ENCODE measurements around the gene MCC.

Gene MCC

DNA sequence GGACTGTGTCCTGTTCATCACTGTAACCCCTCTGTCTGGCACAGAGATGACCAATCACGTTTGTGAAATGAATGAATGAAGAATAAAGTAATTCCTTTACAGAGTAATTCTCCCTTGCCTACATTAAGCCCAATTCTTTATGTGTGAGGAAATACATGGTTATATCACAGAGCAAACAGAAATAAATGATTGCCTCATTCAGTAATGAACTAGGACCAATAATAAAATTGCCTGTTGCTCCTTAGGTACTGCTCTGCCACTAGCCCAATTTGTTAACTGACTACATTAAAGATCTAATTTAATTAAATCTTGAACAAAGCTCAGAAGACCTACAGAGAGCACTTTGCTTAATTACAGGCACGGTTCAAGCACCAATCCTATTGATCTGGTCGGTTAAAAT is 389.9 kb downstream of the MCC start:
- no peak for TF ChIP-seq ZNF274 (IDR thresholded peaks at IDR 0.05; ENCODE audit: low read depth, low read length)
- H3K4me3 ChIP-seq (ENCODE audit: low read length): no peak overlapping the region

DNA sequence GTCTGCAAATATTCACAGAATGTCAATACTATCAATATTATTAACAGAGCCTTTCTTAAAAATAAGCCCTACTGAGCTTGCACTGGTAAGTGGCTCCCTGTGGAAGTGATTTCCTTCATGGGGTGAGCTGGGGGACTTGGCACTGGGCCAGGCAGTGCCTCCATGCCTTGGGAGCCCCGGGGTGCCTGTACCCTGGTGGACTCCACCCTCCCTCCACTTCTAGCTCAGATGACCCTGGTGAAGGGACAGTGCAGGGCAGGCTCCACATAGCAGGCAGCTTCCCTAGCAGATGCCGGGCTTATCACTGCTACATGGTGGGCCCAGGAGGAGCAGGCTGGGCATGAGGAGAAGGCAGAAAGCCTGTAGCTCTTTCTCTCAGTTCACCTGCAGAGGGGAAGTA is 392.4 kb downstream of the MCC start:
- no peak for TF ChIP-seq ZNF274 (IDR thresholded peaks at IDR 0.05; ENCODE audit: low read depth, low read length)
- no peak overlapping the region for H3K4me3 ChIP-seq (ENCODE audit: low read length)

DNA sequence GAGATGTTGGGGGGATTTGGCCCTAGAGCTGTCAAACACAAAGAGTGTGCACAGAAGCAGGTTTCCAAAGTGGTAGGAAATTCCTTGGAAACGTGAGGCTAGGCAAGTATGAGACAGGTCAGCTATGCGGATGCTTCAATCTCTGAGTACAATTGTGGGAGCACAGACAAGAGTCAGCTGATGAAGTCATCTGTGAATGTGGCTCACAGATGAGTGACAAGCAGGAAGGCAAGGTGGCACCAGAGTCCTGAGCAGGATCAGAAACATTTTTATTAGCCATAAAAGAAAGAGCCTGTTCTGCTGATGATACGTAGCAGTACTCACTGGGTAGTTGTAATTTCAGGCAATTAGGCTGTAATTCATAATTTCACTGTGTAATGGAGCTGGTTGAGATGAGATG is 394.7 kb downstream of the MCC start:
- no peak overlapping the region for H3K4me3 ChIP-seq (ENCODE audit: low read length)
- no peak for TF ChIP-seq ZNF274 (IDR thresholded peaks at IDR 0.05; ENCODE audit: low read depth, low read length)

DNA sequence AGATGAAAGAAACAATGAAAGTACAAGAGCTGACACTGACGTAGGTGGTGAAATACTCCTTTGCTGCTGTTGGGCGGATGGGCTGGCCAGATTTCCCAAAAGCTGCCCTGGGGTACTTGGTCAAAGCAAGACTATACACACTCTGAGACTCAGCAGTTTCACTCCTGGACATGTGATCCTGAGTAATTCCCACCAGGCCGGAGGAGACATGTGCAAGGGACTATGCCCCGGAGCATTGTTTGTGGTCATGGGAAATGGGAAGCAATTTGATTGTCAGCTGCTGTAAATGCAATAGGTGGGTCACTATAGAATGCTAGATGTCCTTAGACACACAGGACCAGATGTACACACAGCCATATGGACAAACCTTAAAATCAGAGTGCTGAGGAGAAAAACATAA is 395.6 kb downstream of the MCC start:
- no peak for TF ChIP-seq ZNF274 (IDR thresholded peaks at IDR 0.05; ENCODE audit: low read depth, low read length)
- no peak overlapping the region for H3K4me3 ChIP-seq (ENCODE audit: low read length)

DNA sequence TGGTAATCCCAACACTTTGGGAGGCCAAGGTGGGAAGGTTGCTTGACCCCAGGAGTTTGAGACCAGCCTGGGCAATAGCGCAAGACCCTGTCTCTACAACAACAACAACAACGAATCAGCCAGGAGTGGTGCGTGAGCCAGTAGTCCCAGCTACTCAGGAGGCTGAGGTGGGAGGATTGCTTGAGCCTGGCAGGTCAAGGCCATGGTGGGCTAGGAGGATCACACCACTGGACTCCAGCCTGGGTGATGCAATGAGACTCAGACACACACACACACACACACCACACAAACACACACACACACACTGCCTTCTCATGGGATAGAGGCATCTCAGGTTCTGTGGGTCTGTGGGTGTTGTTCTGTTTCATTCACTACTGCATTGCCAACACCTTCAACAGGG is 396.6 kb downstream of the MCC start:
- H3K4me3 ChIP-seq (ENCODE audit: low read length): no peak overlapping the region
- TF ChIP-seq ZNF274 (IDR thresholded peaks at IDR 0.05; ENCODE audit: low read depth, low read length): no peak

DNA sequence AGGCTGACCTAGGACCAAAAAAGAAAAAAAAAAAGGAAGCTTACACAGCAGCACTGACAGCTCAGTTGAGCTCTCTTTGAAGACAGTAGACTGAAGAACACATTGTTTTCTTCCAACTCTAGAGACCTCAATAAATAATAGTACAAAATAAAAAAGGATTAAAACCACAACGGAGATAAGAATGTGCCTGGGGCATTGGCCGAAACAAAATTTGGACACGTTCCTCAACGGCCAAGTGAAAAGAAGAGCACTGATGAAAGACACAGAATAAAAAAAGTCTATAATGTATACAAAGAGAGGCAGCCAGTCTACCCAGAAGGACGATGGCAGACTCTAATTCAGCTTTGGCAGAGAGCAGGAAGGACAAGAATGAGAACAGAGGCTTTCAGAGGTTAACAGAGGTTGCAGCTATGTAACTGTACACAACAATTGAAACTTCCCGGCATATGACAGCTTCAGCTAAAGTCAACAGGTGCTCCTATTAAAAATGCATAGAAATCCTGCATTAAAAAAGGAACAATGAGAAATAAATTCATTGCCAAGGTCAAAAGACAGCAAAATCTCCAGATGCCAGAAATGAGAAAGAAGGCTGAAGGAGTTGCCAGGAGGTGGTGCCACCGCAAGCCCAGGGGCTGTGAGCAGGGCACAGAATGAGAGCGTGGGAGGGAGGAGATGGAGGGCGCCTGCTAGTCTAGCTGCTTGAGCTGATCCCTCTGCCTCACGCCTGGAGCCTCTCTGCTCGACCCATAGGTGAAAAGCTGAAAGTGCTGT is 397.7 kb downstream of the MCC start:
- no peak overlapping the region for H3K4me3 ChIP-seq (ENCODE audit: low read length)
- TF ChIP-seq ZNF274 (IDR thresholded peaks at IDR 0.05; ENCODE audit: low read depth, low read length): no peak

DNA sequence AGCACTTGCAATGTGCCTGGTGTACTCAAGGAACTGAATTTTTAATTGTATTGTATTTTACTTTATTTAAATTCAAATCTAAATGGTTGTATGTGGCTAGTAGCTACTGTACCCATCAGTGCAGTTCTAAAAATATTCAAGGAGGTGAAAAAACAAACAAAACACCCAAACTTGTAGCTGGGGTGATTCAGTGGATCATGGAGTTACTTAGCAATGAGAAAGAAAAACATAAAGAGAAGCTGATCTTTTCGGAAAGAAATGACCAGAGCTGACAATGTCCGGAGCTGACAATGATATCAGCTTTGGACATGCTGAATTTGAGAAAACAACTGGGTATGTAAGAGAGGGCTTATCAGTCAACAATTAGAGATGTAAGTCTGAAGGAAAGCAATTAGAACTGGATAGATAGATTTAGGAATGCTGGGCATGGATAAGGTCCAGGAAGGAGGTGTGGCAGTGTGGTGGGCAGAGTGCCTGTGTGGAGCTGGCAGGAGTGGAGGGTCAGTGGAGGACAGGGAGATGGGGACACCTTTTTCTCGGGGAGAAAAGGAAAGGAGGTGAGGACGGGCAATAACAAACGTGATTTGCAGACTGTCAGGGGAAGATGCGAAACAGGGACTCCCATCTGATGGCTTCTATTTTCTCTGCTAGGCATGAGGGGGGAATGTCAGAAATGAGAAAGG is 398.5 kb downstream of the MCC start:
- TF ChIP-seq ZNF274 (IDR thresholded peaks at IDR 0.05; ENCODE audit: low read depth, low read length): no peak
- H3K4me3 ChIP-seq (ENCODE audit: low read length): no peak overlapping the region

DNA sequence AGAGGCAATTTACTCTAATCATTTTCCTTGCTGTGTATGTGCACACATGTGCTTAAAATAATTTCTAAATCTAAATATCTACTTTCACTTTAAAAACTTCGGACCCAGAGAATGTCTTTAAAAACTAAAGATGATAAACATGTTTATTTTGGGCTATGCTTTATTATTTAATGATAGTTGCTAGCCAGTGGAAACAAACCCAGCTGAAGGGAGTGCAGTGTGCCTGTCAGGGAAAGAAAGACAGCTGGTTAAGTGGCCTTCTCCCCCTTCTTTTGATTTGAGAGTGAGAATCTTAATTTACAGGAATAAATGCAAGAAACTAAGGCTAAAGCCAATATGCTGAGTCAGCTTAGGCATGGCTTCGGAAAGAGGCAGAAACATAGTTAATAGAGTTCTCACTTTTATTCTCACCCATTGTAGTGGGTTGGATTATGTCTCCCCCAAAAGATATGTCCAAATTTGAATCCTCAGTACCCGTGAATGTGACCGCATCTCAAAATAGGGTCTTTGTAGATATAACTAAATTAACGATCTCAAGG is 400.2 kb downstream of the MCC start:
- no peak overlapping the region for H3K4me3 ChIP-seq (ENCODE audit: low read length)
- no peak for TF ChIP-seq ZNF274 (IDR thresholded peaks at IDR 0.05; ENCODE audit: low read depth, low read length)

DNA sequence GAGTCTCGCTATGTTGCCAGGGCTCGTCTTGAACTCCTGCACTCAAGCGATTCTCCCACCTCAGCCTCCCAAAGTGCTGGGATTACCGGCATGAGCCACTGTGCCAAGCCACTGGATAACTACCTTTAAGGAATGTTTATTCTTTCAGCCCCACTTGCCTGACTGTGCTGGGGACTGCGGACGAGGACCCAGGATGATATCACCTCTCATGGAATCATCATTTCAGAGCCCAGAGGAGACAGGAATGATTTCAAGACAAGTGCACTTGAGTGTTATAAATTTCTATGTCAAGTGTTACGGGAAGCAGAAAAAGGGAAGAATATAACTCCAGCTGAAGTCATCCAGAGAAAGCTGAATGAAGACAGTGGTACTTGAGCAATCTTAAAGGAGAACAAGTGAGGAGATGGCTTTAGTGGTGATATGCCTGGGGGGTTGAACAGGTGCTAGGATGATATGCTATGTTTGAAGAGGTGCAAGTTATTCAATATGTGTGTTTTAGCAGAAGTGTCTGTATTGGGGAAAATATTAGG is 402.3 kb downstream of the MCC start:
- TF ChIP-seq ZNF274 (IDR thresholded peaks at IDR 0.05; ENCODE audit: low read depth, low read length): no peak

DNA sequence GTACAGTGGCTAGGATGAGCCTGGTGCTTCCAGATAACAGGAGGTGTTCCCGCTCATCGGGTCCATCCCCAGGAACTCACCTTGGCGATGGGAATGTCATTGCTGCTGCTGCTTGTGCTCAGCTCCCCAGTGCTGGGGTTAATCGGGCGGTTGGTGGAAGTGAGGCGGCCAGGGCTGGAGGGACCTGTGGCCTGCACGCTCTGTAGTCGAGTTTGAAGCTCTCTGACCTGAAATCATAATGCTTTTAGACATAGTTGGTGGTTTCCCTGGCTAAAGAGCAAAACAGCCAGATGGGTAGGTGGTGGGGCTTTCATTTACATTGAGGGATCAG is 403.2 kb downstream of the MCC start:
- TF ChIP-seq ZNF274 (IDR thresholded peaks at IDR 0.05; ENCODE audit: low read depth, low read length): no peak
- no peak overlapping the region for H3K4me3 ChIP-seq (ENCODE audit: low read length)

More for the DNA sequence above, 402.3 kb downstream of the MCC start:
- no peak overlapping the region for H3K4me3 ChIP-seq (ENCODE audit: low read length)

DNA sequence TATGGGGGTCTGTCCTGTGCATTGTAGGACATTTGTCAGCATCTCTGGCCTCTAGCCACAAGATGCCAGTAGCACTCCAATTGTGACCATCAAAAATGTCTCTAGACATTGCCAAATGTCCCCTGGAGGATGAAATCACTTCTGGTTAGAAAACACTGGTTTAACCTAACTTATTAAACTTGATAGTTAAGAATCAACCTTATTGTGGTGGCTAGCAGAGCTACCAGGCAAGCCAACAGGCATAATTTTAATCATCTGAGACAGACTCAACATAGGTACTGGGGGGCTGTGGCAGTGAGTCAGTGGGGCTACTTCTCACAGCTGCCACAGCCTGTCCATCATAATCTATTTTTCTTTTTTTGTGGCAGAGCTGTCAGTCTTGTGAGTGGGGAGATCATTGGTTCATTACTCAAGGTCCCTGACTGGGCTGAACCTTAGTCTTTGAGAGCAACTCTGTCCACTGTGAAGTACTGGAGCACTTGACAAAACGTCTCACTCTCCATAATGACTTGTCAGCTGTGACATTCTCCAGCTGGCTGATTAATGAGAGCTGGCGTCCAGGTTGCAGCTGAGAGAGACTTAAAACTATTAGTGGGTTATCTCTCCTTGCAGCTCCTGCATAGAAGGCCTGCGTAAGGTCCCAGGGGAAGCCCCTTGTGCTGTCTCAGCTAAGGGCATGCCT is 403.7 kb downstream of the MCC start:
- H3K4me3 ChIP-seq (ENCODE audit: low read length): no peak overlapping the region
- no peak for TF ChIP-seq ZNF274 (IDR thresholded peaks at IDR 0.05; ENCODE audit: low read depth, low read length)

DNA sequence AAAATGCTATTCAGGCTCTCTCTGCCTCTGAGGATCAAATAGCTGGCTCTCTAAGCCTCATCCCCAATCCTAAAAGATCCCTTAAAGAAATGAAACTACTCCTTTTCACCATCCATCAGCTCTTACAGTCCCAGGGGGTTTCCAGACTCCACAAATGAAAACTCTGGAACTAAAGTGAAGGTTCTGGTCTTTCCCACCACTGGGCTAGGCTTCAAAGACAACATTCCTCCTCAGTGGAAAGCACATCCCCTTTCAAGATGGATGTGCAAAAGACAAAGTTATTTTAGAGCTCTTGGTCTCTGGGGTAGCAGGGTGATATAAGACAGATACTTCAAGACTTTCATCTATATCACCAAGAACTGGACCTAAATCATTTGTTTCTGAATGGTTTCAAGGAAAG is 404.8 kb downstream of the MCC start:
- TF ChIP-seq ZNF274 (IDR thresholded peaks at IDR 0.05; ENCODE audit: low read depth, low read length): no peak

DNA sequence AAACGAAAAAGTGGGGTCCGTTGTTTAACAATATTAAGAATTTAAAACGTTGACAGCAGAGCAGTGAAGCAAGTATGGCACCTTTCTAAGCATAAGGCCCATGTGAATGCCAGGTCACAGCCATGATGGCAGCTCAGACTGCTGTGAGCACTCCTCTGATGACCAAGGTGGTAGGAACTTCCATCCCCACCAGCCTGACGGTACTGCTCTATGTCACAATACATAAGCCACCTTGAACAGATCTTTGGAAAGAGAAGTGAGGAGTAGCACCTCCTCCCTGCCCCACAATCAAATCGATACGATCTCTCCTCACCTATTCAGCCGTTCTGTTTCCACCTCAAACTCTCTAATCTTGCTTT is 405.7 kb downstream of the MCC start:
- TF ChIP-seq ZNF274 (IDR thresholded peaks at IDR 0.05; ENCODE audit: low read depth, low read length): no peak
- H3K4me3 ChIP-seq (ENCODE audit: low read length): no peak overlapping the region

More for the DNA sequence above, 404.8 kb downstream of the MCC start:
- H3K4me3 ChIP-seq (ENCODE audit: low read length): no peak overlapping the region

DNA sequence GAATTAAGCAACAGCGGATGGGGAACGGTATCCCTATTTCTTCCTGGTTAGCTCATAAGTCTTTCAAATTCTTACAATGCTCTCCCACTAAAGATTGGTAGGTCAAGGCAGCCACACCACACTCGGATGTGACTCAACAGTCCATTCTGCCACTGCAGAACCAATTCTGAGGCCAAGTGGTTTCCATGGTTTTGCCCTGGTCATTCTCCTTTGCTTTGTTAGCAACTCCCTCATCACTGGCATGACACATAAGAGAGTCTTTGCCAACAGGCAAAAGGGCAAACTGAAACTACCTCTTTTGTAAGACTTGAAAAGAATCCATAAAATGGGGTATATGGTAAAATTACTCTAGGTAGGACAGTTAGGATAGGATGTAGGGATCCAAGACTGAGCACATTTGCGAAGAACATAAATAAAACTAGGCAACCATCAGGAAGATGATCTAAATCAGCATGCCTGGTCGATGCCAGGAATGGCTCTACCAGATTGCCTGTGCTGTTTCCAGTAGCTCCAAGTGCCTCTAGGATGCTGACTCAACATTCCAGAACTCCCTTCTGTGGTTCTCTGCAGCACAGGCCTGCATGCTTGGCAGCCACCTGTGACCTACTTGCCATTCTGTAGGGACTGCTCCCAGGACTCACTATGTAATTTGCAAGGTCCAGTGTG is 406.2 kb downstream of the MCC start:
- no peak for TF ChIP-seq ZNF274 (IDR thresholded peaks at IDR 0.05; ENCODE audit: low read depth, low read length)
- H3K4me3 ChIP-seq (ENCODE audit: low read length): no peak overlapping the region

Measured in GM08714 (cell line).